ENCODE results near the gene MINDY1.

Gene MINDY1

DNA sequence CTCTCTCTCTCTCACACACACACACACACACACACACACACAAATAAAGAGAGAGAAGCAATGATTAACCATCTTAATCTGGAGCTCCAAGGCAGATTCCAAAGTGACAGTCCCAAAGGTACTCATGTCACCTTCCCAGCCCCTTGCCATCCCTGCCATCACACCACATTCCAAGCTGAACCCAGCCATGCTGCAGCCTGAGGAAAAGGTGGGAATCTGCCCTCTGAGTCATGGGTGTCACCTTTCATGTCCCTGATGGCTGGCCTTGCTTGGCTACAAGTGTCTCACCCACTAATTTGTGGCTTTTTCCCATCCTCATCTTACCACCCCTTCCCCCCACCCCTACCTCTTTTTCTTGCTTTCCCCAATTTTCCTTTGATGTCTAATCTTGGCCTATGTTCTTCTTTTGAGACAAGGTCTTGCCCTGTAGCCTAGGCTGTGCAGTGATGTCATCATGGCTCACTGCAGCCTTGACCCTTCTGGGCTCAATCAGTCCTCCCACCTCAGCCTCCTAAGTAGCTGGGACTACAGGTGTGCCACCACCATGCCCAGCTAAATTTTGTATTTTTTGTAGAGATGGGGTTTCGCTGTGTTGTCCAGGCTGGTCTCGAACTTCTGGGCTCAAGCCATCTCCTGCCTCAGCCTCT, 21.4 kb downstream of the MINDY1 start:
- TF ChIP-seq ISL1 (CRISPR knock-in tag; IDR thresholded peaks at IDR 0.05) (no peak), ZC3H10 (CRISPR knock-in tag; IDR thresholded peaks at IDR 0.05) (no peak), ZFP3 (CRISPR knock-in tag; IDR thresholded peaks at IDR 0.05) (no peak), GLIS3 (CRISPR knock-in tag; IDR thresholded peaks at IDR 0.05) (no peak), ARNTL (CRISPR knock-in tag; IDR thresholded peaks at IDR 0.05; ENCODE audit: borderline replicate concordance, low read depth) (no peak), SNAI2 (CRISPR knock-in tag; IDR thresholded peaks at IDR 0.05) (no peak)
- TF ChIP-seq, protein P1, sequence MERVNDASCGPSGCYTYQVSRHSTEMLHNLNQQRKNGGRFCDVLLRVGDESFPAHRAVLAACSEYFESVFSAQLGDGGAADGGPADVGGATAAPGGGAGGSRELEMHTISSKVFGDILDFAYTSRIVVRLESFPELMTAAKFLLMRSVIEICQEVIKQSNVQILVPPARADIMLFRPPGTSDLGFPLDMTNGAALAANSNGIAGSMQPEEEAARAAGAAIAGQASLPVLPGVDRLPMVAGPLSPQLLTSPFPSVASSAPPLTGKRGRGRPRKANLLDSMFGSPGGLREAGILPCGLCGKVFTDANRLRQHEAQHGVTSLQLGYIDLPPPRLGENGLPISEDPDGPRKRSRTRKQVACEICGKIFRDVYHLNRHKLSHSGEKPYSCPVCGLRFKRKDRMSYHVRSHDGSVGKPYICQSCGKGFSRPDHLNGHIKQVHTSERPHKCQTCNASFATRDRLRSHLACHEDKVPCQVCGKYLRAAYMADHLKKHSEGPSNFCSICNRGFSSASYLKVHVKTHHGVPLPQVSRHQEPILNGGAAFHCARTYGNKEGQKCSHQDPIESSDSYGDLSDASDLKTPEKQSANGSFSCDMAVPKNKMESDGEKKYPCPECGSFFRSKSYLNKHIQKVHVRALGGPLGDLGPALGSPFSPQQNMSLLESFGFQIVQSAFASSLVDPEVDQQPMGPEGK (CRISPR knock-in tag; IDR thresholded peaks at IDR 0.05; ENCODE audit: borderline replicate concordance), result no peak
- TF ChIP-seq, protein P2, sequence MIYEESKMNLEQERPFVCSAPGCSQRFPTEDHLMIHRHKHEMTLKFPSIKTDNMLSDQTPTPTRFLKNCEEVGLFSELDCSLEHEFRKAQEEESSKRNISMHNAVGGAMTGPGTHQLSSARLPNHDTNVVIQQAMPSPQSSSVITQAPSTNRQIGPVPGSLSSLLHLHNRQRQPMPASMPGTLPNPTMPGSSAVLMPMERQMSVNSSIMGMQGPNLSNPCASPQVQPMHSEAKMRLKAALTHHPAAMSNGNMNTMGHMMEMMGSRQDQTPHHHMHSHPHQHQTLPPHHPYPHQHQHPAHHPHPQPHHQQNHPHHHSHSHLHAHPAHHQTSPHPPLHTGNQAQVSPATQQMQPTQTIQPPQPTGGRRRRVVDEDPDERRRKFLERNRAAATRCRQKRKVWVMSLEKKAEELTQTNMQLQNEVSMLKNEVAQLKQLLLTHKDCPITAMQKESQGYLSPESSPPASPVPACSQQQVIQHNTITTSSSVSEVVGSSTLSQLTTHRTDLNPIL (CRISPR knock-in tag; IDR thresholded peaks at IDR 0.05; ENCODE audit: low read depth), result no peak
- ATAC-seq, result no peak

DNA sequence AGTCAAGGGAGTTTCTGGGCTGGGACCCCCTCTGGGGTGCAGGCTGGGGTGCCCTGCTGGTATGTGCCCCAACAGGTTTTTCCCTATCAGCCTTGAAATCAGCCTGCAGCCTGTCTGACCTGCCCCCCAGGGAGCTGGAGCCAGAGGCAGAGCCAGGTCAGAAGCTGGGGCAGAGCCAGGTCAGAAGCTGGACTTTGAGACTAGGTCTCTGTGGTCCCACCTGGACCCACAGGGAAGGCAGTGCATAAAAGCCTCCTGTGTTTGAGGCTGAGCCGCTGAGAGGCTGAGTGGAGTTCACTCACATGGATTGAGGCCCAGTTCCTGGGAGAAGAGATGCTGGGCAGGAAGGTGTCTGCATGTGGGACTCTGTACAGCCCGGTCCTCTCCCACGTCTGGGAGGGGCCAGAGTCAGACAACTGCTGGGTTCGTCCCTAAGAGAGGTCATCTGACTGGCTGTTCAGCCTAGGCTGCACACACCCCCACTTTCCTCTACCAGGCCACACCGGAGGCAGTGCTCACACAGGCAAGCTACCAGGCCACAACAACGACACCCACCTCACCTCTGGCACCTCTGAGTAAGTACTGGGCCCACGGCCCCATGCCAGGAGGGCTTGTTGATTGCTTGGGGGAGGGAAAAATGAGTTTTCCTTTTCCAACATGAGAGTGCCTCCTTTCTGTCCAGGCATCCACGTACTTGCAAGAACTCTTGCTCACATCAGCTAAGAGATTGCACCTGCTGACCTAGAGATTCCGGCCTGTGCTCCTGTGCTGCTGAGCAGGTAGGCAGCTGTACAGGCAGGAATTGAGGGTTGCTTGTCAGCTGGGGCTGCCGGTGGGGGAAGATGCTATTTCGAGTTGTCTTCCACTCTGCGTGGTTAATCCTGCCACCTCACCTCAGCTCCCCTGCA, 24.6 kb downstream of the MINDY1 start, which contains the start of gene ANXA9:
Gene ANXA9 (plus strand): TSS at position 488 of the 908 bp plus-strand sequence. CDS start 814 bp downstream, outside the sequence.
- no peak for TF ChIP-seq ESRRG (CRISPR knock-in tag; IDR thresholded peaks at IDR 0.05)
- no peak for TF ChIP-seq OSR1 (CRISPR knock-in tag; IDR thresholded peaks at IDR 0.05)
- TF ChIP-seq, protein P3, sequence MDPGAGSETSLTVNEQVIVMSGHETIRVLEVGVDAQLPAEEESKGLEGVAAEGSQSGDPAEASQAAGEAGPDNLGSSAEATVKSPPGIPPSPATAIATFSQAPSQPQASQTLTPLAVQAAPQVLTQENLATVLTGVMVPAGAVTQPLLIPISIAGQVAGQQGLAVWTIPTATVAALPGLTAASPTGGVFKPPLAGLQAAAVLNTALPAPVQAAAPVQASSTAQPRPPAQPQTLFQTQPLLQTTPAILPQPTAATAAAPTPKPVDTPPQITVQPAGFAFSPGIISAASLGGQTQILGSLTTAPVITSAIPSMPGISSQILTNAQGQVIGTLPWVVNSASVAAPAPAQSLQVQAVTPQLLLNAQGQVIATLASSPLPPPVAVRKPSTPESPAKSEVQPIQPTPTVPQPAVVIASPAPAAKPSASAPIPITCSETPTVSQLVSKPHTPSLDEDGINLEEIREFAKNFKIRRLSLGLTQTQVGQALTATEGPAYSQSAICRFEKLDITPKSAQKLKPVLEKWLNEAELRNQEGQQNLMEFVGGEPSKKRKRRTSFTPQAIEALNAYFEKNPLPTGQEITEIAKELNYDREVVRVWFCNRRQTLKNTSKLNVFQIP (CRISPR knock-in tag; IDR thresholded peaks at IDR 0.05; ENCODE audit: borderline replicate concordance, low read depth), result no peak
- TF ChIP-seq ZNF8 (CRISPR knock-in tag; IDR thresholded peaks at IDR 0.05), result no peak
- TF ChIP-seq ZNF565 (CRISPR knock-in tag; conservative IDR thresholded peaks at IDR 0.05; ENCODE audit: low read depth), result no peak
- ATAC-seq, result no peak

DNA sequence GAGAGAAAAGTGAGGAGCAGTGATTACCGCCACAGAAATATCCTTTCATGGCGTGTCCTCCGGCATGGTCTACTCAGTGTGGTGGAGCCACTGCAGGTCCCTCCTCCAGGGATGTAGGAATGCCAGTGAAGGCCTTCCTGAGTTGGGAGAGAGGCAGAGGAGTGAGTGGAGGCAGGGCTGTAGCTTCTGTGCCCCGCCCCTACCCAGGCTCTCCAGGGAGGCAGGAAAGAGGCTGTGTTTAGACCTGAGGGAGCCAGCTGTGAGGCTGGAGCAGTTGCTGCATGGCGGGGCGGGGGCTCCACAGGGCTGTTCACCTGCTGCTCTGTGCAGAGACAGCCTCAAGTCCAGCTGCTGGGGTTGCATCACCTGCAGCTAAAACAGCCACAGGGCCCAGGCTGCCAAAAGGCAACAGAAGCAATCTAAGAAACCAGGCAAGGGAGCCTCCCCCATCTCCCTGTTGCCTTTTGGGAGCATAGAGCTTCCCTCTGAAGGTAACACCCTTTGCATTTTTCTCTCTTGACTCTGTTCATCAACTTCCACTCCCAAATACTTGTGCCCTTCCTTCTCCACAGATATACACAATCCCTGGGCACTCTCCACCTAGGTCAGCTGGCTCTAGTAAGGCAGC, 25.4 kb downstream of the MINDY1 start:
- peak; percentile 5; the same call in 2 of the 3 replicates for ATAC-seq
- TF ChIP-seq, protein P4, sequence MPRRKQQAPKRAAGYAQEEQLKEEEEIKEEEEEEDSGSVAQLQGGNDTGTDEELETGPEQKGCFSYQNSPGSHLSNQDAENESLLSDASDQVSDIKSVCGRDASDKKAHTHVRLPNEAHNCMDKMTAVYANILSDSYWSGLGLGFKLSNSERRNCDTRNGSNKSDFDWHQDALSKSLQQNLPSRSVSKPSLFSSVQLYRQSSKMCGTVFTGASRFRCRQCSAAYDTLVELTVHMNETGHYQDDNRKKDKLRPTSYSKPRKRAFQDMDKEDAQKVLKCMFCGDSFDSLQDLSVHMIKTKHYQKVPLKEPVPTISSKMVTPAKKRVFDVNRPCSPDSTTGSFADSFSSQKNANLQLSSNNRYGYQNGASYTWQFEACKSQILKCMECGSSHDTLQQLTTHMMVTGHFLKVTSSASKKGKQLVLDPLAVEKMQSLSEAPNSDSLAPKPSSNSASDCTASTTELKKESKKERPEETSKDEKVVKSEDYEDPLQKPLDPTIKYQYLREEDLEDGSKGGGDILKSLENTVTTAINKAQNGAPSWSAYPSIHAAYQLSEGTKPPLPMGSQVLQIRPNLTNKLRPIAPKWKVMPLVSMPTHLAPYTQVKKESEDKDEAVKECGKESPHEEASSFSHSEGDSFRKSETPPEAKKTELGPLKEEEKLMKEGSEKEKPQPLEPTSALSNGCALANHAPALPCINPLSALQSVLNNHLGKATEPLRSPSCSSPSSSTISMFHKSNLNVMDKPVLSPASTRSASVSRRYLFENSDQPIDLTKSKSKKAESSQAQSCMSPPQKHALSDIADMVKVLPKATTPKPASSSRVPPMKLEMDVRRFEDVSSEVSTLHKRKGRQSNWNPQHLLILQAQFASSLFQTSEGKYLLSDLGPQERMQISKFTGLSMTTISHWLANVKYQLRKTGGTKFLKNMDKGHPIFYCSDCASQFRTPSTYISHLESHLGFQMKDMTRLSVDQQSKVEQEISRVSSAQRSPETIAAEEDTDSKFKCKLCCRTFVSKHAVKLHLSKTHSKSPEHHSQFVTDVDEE (CRISPR knock-in tag; IDR thresholded peaks at IDR 0.05), result no peak
- TF ChIP-seq CSDC2 (CRISPR knock-in tag; IDR thresholded peaks at IDR 0.05) (no peak), ZNF70 (CRISPR knock-in tag; IDR thresholded peaks at IDR 0.05) (no peak), ZFP3 (CRISPR knock-in tag; IDR thresholded peaks at IDR 0.05) (no peak), TCF4 (CRISPR knock-in tag; IDR thresholded peaks at IDR 0.05; ENCODE audit: borderline replicate concordance) (no peak), ZNF8 (CRISPR knock-in tag; IDR thresholded peaks at IDR 0.05) (no peak), ARNTL (CRISPR knock-in tag; IDR thresholded peaks at IDR 0.05; ENCODE audit: borderline replicate concordance, low read depth) (no peak), SNAI2 (CRISPR knock-in tag; IDR thresholded peaks at IDR 0.05) (no peak), BACH2 (CRISPR knock-in tag; IDR thresholded peaks at IDR 0.05; ENCODE audit: borderline replicate concordance) (no peak), PPARA (CRISPR knock-in tag; IDR thresholded peaks at IDR 0.05; ENCODE audit: borderline replicate concordance) (no peak), OSR1 (CRISPR knock-in tag; IDR thresholded peaks at IDR 0.05) (no peak), ISL1 (CRISPR knock-in tag; IDR thresholded peaks at IDR 0.05) (no peak), ZNF565 (CRISPR knock-in tag; conservative IDR thresholded peaks at IDR 0.05; ENCODE audit: low read depth) (no peak), ZC3H10 (CRISPR knock-in tag; IDR thresholded peaks at IDR 0.05) (no peak)
- TF ChIP-seq, protein P5, sequence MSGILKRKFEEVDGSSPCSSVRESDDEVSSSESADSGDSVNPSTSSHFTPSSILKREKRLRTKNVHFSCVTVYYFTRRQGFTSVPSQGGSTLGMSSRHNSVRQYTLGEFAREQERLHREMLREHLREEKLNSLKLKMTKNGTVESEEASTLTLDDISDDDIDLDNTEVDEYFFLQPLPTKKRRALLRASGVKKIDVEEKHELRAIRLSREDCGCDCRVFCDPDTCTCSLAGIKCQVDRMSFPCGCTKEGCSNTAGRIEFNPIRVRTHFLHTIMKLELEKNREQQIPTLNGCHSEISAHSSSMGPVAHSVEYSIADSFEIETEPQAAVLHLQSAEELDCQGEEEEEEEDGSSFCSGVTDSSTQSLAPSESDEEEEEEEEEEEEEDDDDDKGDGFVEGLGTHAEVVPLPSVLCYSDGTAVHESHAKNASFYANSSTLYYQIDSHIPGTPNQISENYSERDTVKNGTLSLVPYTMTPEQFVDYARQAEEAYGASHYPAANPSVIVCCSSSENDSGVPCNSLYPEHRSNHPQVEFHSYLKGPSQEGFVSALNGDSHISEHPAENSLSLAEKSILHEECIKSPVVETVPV (CRISPR knock-in tag; IDR thresholded peaks at IDR 0.05), result no peak
- TF ChIP-seq, protein P2 (CRISPR knock-in tag; IDR thresholded peaks at IDR 0.05; ENCODE audit: low read depth), result no peak
- TF ChIP-seq, protein P3 (CRISPR knock-in tag; IDR thresholded peaks at IDR 0.05; ENCODE audit: borderline replicate concordance, low read depth), result no peak
